HG03139 (cell line): Measurements from ENCODE around the gene PSMB2.

ENCODE experiments used
- ATAC-seq: cut with Tn5 transposase; IDR thresholded peaks from one replicate; pipeline ENCODE4 v1.9.1; 2021; ENCODE audit not compliant: unreplicated experiment

PSMB2 gene

DNA sequence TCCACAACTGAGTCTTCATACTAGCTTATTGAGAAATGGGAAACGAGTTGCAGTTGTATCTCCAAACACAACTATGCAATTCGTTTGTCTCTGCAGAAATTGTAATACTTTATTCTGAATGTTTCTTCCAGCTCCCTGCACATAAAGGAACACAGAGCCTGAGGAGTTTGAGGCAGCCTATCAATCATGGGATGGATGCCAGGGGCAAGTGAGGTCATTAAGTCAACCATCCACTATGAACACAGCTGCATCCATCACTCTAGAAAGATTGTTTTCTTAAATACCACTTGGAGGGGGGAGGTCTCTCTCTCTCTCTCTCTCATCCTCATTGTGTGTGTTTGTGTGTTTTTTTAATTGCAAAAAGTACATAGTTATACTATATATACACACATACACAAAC is 2.9 kb upstream of the PSMB2 start:
- no peak for ATAC-seq

DNA sequence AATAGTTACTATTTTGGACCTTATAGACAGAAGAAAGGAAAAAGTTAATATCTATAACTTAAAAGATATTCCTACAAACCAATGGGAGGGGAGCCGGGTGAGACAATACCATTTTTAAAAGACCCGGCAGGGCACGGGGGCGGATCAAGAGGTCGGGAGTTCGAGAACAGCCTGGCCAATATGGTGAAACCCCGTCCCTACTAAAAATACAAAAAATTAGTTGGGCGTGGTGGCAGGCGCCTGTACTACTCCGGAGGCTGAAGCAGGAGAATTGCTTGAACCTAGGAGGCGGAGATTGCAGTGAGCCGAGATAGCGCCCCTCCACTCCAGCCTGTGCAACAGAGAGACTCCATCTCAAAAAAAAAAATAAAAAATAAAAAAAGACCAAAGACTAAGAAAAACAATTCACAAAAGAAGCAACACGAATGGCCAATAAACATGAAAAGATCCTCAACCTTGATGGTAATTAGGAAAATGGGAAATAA is 1.2 kb upstream of the PSMB2 start:
- no peak for ATAC-seq

DNA sequence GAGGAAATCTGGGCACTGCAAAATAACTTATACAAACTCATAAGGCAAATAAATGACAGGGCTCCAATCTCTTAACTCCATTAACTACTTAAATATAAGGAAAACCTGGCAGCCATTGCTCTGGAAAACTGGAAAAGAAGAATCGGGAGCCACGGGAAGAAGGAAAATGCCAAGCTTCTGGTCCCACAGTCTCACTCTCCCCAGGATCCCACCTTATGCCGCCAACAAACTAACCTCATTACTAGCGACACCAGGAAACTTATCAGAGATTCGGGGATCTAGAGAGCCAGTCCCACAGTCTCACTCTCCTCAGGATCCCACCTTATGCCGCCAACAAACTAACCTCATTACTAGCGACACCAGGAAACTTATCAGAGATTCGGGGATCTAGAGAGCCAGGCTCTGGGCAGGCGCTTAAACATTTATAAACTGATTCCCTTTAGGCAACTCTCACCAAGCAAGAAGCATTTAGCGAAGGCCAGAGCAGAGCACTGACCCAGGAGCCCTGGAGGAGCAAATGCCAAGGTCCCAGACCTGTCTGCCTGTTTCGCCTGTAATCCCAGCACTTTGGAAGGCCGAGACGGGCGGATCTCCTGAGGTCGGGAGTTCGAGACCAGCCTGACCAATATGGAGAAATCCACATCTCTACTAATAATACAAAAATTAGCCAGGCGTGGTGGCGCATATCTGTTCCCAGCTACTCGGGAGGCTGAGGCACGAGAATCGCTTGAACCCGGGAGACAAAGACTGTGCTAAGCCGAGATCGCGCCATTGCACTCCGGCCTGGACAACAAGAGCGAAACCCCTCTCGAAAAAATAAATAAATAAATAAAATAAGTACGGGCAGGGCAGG is 720 bp downstream of the PSMB2 start:
- no peak for ATAC-seq

DNA sequence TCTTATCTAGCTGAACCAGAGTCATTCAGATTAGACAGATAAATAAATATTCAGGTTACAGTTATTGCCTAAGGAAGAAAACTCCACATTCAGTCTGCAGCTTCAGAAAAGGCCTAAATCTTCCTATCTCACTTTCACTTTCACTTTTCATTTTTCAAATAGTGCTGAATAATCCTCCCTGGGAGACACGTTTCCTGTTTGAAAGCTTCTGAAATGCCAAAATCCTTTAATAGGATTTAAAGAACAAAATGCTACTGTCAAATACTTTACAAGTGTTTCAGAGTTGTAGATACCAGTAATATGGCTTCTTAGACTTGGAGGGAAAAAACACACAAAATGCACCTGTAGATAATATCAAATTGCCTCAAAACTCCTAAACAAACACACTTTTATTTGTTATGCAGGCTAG is 3.9 kb downstream of the PSMB2 start:
- no peak for ATAC-seq

DNA sequence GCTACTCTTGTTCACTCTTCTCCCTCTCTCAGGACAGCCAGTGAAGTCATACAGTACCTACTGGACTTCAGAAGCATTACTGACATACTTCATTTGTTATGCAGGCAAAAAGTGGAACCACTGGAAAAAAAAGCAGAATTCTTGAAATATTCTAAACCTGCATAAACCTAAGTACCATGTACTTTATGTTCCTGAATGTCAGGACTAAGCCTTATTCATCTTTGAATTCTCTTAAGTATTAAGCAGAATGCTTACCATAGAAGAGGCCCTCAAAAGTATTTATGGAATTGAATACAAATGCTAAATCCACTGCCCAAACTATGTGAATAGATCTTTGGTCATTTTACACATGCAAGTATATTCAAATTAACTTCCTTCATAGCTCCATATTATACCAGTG is 7.8 kb downstream of the PSMB2 start:
- no peak for ATAC-seq

DNA sequence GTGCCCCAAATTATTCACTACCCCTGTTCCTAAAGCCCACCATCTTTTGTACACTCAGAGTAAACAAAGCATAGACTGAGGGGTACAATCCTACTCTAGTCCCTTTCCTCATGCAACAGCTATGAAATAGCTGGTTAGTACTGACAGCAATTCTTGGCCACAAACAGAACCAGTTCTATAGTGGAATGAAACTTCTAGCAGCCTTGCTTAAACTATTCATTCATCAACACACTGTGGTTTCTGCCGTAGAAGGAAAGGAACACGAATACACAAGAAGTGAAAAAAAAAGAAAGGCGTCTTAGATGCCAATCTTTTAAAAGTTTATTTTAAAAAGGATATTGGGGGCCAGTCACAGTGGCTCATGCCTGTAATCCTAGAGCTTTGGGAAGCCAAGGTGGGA is 9.9 kb downstream of the PSMB2 start:
- no peak for ATAC-seq

DNA sequence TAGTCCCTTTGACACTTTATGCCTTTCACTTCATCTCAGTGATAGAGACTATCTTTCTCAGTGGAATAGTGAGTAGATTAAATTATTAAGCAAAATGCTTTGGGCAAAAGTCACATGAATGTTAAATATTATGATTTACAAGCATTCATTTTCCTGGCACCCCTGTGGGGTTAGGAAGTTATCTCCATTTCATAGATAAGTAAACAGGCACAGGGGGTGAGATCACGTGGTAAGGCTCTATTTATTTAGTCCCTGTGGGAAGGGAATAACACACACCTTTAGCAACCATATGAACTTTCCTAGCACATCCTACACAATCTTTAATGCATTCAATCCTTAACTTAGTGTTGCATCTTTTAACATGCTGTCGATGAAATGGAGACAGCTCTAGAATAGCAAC is 12.3 kb downstream of the PSMB2 start:
- no peak for ATAC-seq

DNA sequence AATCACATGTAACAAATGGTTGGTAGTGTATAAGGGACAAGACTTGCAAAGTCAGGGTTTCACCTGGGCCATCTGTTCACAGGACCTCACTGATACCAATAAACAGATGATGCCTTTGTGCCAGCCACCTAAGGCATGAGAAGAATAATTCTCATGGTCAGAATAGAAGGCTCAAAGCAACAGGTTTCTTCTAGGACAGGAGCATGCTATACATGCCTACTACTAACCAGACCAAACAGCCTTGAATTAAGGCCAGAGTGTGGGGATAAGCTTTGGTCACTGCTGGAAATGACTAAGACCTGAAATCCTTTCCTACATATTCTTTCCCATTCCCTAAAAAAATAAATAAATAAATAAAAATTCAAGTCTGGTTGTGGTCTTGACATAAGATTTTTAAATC is 17.5 kb downstream of the PSMB2 start:
- no peak for ATAC-seq

DNA sequence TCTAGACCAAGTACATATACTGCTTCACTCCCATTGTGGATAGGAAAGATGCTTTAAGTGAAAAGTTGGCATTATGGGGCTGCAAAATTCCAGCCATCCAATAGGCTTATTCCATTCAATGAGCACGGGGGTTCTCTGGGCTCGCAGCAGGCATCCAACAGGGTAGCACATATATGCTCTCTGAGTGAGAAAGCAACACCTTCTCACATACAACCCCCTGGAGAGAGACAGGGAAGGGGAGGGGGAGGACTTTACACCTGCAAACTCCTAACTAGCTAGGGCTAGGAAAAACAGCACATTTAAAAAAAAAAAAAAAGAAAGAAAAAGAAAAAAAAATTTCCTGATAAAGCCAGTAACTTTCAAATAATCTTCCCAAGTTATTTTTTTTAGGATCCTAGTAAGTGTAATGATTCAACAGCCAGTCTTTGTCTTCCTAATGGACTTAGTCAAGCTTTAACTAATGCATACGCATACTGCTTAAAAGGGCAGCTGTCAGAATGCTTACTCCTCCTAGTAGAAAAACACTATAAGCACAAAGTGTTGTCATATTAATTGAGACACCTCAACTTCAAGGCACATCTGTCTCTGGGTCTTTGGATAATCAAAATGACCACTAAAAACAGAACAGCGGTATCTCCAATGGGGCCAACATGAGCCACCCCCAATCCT is 18.7 kb downstream of the PSMB2 start:
- no peak for ATAC-seq

DNA sequence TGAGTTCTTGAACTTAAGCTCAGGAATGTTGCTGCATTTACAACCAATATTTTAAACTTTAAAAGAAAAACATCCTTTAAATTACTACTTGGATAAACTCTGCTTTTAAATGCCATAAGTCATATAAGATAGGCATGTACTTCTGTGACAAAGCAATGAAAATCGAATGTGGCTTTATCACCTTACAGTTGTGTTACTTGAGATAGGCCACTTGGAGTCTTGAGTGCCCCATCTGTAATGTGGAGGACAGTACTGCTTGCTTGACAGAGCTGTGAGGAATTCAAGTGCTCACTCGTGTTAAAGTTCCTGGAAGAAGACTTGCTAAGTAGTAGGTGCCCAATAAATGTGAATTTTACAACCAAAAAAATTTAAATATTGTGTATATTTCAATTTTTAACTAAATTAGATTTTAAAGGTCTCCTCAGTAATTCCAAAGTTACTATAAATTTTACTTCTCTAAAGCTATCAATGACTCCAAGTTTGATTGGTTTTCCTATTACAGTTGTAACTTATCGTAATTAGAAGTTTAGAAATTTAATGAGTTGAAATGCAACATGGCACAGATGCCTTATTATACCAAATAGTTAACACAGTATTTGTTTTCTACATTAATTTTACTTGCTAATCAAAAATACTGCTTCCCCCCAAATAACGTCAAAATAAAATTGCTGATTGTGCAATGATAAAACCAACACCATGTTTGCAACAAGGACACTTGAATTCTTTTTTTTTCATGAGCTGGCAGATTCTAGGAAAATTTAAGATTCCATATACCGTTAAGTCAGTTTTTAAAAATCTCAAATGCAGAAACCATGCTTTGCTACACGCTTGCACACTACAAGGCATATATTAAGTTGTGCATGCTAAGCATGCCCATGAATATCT is 21.8 kb downstream of the PSMB2 start:
- ATAC-seq: no peak

DNA sequence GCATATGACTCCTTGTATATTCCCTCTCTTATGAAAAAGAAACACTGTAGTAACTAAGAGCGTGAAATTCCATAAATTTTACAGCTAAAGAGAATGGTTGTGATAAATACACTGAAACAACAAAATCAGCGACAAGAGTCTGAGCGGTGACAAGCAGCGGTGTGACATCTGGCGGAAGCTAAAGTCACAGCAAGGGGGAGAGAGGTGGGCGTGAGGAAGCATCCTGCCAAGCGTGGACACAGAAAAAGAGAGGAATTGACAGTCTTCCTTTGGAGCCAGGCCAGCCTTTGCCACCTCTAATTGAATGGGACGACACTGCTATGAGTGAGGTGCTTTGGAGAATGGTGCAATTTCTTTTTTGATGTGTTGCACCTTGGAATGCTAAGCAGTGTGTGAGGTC is 25.9 kb downstream of the PSMB2 start:
- ATAC-seq: no peak

DNA sequence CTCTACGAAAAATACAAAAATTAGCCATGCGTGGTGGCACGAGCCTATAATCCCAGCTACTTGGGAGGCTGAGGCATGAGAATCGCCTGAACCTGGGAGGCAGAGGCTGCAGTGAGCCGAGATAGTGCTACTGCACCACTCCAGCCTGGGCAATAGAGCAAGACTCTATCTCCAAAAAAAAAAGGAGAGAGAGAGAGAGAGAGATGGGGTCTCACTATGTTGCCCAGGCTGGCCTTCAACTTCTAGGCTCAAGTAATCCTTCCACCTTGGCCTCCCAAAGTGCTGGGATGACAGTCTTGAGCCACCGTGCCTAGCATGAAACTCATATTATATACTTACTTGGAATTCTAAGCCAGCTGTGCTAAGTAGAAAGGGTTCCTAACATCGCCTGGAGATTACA is 29.7 kb downstream of the PSMB2 start:
- ATAC-seq: no peak

DNA sequence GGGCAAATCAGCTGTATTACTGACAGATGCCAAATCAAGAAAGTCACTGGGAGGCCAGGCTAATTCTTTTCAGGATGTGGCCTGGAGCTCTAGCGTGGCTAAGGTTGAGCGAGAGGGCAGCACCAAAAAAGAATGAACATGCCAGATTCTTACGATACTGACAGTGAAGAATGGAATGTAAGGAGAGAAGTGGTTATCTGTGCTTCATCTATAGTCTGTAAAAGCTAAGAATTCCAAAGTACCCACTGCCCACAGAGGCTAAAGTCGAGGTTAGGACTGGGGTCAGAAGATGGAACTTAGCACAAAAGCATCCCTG is 35.5 kb downstream of the PSMB2 start:
- ATAC-seq: no peak

DNA sequence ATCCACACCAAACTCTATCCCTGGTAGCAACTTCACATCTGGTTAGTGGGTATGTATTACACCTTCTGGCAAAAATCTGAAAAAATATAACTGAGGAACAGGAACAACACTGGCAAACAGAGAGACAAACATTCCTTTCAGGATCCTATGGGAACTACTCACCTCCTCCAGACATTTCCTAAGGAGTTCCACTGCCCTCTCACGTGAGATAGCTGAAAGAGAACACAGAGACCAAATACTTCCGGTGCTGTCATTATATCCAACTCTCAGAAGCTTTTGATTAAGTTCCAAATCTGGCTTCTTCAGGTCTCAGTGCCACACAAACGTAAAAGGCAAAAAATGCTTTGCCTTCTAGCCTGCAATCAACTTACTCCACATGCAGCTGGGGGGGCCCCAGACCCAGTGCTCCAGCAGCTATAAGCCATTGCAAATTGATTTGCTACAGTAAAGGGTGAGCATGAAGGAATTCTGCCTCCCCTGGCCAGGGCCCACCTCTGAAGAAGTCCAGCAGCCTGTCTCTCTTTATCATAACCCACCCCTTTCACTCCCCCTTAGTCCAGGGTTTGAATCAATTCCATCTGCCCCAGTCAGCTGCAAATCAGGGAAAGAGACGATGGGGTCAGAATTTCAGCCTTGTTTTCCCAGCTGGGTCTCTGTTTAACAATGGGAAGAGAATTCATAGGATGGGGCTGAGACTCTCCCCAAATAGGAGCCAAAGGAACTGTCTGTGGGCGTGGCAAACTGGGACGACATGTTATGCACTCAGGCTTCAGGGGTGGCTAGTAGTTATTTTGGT is 36.1 kb downstream of the PSMB2 start:
- no peak for ATAC-seq

DNA sequence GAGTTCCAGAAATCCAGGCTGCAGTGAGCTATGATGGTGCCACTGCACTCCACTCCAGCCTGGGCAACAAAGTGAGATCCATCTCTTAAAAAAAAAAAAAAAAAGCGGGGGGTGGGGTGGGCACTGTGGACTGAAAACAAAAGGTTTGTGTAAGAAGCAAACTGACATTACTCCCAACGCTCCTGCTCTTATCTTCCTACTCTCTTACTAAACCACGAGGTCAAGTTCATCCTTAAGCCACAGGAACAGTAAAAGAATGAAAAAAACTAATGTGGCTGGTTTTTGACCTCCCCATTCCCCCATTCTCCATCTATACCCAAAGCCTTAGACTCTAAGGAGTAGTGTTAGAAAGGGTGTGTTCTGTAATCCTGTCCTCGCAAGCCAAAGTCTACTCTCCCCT is 37.4 kb downstream of the PSMB2 start:
- no peak for ATAC-seq

DNA sequence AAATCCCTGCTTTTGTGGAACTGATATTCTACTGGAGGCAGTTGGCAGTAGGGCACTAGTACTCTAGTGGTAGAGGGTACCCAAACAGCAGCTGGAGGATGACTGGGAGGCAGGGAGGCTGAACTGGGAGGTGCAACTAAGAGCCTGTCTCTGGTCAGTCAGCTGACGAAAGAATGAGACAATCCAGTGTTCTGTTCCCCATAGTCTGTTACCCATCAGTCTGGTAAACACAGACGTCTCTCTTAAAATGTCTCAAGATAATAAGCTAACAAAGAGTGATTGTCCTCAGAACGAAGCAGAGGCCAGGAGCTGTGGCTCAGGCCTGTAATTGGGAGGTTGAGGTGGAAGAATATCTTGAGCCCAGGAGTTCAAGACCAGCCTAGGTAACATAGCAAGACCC is 37.9 kb downstream of the PSMB2 start:
- no peak for ATAC-seq

DNA sequence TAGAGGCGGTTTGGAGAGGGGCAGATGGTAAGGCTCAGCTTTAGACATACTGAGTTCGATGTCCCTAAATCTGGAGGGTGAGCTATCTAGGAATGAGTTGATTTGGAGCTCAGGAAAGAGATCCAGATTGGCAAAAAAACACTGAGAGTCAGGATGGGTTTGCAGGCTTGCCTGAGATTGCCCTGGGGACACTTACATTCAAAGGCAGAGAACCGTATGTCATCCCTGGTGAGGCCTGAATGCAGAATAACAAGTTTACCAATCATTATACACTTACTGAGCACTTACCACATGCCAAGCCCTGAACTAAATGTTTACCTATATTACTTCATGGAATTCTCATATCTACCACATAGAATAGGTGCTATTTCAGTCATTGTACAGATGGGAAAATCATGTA is 40.7 kb downstream of the PSMB2 start:
- ATAC-seq: no peak

DNA sequence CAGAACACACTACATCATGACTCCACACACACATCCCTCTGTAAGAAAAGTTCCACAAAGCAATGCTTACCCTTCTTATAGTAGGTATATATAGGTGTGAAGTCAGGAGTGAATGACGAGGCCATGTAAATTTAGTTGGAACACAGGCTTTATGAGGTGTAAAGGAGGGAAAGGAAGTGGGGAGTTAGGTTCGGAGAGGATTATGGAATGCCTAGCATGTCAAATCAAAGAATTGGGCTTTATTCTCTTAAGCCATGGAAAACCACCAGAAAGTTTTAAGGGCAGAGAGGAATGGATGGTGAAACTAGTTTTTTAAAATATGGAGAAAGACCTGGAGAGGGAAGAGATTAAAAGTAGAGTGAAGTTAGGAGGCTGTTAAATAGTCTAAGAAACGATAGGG is 41.9 kb downstream of the PSMB2 start:
- ATAC-seq: no peak

DNA sequence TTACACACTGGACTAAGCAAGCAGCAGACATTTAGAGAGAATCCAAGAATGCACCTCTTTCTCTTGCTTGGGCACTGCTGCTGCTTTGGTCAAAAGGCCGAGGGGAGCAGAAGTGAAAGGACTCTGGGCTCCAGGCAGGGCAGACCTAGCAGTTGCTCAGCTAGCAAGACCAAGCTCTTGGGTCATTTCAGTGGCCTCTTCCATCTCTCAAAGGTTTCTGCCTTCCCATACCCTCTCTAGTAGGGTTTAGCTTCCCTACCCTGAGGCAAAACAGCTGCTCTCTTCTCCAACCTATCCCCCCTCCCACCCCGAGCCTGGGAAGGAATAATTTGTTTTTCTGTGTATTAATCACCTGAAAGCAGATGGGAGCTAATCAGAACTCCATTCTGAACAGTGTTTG is 42.4 kb downstream of the PSMB2 start:
- no peak for ATAC-seq

DNA sequence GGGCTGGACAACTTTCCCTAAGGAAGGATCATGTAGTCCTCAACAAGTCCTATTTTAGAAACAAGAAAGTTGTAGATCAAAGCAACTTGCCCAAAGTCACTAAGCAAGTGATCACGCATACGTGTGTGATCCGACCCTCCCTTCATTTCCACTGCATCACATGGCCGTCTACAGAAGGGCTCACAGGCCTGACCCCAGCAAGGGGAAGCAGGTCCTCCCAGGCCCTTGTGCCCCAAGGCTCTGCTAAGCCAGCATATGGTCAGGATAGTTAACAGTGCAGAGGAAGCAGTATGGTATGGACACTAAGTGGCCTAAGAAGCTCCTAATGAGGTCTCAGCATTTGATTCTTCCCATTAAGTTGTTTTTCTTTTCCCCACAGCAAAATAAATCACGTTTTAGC is 43.5 kb downstream of the PSMB2 start:
- no peak for ATAC-seq

DNA sequence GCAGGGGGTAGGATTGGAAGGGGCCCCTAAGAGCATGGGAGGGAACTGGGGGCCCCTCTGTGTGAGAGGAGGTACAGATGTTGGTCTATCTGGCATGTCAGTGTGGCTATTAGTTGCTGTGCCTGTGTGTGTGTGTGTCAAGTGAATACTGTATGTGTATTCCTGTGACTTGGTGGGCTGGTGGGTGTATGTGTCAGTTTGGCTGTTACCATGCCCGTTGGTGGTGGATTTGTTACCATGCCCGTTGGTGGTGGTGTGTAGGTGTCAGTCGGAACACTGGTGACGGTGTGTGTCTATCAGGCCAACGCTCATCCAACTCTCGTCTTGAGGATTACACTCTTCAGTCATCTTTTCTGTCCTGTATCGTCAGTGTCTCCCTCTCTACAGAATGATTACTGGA is 45.6 kb downstream of the PSMB2 start:
- no peak for ATAC-seq
